NT2/D1 (cell line): Measurements from ENCODE around the gene CTSF.
A peak's percentile ranks its signal among the peaks of the same experiment; 100 is the strongest.

Source experiments
- DNase-seq: peaks from one replicate; pipeline ENCODE4 v3.0.0-alpha.2; 2011; ENCODE audit warnings: low read depth, low spot score
- H3K27me3 ChIP-seq: 2 replicates; pipeline ENCODE4 v1.6.0; 2011; ENCODE audit warnings: mild to moderate bottlenecking; ENCODE audit not compliant: insufficient read length, insufficient read depth
- H3K36me3 ChIP-seq: 2 replicates; pipeline ENCODE4 v1.6.1; 2011; ENCODE audit warnings: mild to moderate bottlenecking, low read length, mixed read lengths; ENCODE audit not compliant: insufficient read depth, insufficient read length
- H3K4me1 ChIP-seq: 2 replicates; pipeline ENCODE4 v1.5.1; 2011; ENCODE audit not compliant: insufficient read depth, insufficient read length
- H3K4me3 ChIP-seq: 2 replicates; pipeline ENCODE4 v1.5.1; 2011; ENCODE audit warnings: low read depth; ENCODE audit not compliant: insufficient read length
- H3K9ac ChIP-seq: 2 replicates; pipeline ENCODE4 v1.6.0; 2011; ENCODE audit warnings: low read depth; ENCODE audit not compliant: insufficient read length
- H3K9me3 ChIP-seq: 2 replicates; pipeline ENCODE4 v1.5.1; 2011; ENCODE audit warnings: mild to moderate bottlenecking, low read length; ENCODE audit not compliant: insufficient read depth
- SUZ12 ChIP-seq: IDR thresholded peaks from 2 replicates; pipeline ENCODE4 v1.6.1; 2011; ENCODE audit not compliant: insufficient read length, insufficient read depth; ENCODE audit errors: extremely low read depth
- YY1 ChIP-seq: IDR thresholded peaks from 2 replicates; pipeline ENCODE4 v1.6.1; 2011; ENCODE audit not compliant: insufficient read length, insufficient read depth
- ZNF274 ChIP-seq: IDR thresholded peaks from 2 replicates; pipeline ENCODE4 v1.6.1; 2011; ENCODE audit warnings: mild to moderate bottlenecking, low read depth, low read length

CTSF gene

DNA sequence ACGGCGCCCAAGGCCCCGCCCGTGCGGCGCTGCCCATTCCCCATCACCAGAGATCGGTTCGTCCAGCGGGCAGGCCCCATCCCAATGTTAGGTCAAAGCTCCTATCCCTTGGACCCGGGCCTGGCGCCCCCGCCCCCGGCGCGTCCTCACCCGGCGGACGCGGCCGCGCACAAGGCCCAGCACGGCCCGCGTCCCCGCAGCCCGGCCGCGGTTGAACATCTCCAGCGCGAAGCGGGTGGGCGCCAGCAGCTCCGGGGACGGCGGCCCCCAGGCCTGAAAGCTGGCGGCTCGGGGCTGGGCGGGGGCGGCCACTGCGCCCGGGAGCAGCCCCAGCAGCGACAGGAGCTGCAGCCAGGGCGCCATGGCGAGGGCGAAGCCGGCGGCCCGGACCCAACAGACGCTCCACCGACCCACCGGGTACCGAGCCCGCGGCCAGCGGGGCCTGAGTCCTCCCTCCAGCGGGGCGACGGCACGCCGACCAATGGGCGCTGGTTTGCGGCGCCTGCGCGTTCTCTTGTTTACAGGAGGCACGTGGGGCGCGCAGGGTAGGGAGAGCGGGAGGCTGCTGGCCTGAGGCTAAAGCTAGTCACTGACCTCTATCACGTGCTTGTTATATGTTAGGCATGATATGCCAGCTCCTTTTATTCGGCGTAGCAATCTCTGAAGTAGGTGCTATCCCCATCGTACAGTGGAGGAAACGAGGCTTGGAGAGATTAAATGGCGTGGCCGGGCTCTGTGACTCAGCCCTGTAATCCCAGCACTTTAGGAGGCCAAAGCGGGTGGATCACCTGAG is at the start of gene CTSF:
Gene CTSF (minus strand): TSS at position 483 of the 793 bp plus-strand sequence. CDS start 120 bp downstream, at position 363.
- H3K27me3 ChIP-seq, result no peaks in the 10 kb centered on the region
- no peak for TF ChIP-seq ZNF274
- no peak for TF ChIP-seq SUZ12
- no peak for TF ChIP-seq YY1
- peak within 1 kb of the TSS; percentile 7 for H3K9ac ChIP-seq
- DNase-seq, result no peak
- no peaks in the 10 kb centered on the region for H3K36me3 ChIP-seq
- H3K9me3 ChIP-seq, result no peaks in the 10 kb centered on the region
- no peak within 1 kb of the TSS for H3K4me3 ChIP-seq
- H3K4me1 ChIP-seq, result no peaks in the 10 kb centered on the region

- Histone ChIP-seq H3K36me3 (peaks cover 49% of the 10 kb centered on the region), H3K27me3 (no peaks in the 10 kb centered on the region), H3K4me3 (peak overlapping the region; percentile 98), H3K4me1 (peaks cover 3% of the 10 kb centered on the region), H3K9ac (peak overlapping the region; percentile 100), H3K9me3 (no peaks in the 10 kb centered on the region)
- TF ChIP-seq SUZ12, result no peak
- DNase-seq, result no peak
These were observed 48.9 kb upstream of the CTSF start for GRCh38 chr11:66617155-66617834.

DNA sequence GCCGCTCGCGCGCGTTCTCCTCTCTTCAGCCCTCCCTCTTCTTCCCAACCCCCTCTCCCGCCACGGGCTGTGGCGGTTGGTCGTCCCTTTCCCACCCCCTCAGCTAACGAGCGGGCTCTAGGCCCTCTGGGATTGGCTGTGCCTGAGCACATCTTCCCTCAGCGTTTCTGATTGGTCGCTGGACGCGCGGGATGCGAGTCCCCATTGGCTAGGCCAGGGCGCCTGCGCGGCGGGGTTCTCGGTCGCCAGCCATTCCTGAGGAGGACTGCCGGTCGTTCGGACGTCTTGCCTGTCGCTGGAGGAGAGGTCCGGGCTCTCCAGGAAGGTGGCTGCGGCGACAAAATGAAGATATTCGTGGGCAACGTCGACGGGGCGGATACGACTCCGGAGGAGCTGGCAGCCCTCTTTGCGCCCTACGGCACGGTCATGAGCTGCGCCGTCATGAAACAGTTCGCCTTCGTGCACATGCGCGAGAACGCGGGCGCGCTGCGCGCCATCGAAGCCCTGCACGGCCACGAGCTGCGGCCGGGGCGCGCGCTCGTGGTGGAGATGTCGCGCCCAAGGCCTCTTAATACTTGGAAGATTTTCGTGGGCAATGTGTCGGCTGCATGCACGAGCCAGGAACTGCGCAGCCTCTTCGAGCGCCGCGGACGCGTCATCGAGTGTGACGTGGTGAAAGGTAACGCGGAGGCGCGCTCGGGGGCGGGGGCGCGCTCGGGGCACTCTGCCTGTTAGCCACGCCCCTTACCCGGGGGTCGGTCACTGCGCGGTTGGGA is 48.2 kb upstream of the CTSF start, which contains the start of gene RBM14:
Gene RBM14 (plus strand): TSS at position 252 of the 776 bp plus-strand sequence. CDS start 91 bp downstream, at position 343.
- Histone ChIP-seq H3K4me3 (peak within 1 kb of the TSS; percentile 98), H3K9me3 (no peaks in the 10 kb centered on the region), H3K4me1 (peaks cover 3% of the 10 kb centered on the region), H3K27me3 (no peaks in the 10 kb centered on the region), H3K36me3 (peaks cover 43% of the 10 kb centered on the region), H3K9ac (peak within 1 kb of the TSS; percentile 100)
- DNase-seq, result peak; percentile 100
- TF ChIP-seq YY1, result peak; percentile 27
- TF ChIP-seq ZNF274, result no peak

- Histone ChIP-seq H3K4me3 (no peak overlapping the region), H3K27me3 (no peaks in the 10 kb centered on the region), H3K9me3 (peaks cover 5% of the 10 kb centered on the region; the same call in 1 of the 2 replicates), H3K4me1 (no peaks in the 10 kb centered on the region), H3K9ac (no peak overlapping the region), H3K36me3 (peaks cover 26% of the 10 kb centered on the region)
- TF ChIP-seq SUZ12 (no peak), YY1 (no peak), ZNF274 (no peak)
- DNase-seq, result no peak
These were observed 45.7 kb upstream of the CTSF start for GRCh38 chr11:66614073-66614472.

DNA sequence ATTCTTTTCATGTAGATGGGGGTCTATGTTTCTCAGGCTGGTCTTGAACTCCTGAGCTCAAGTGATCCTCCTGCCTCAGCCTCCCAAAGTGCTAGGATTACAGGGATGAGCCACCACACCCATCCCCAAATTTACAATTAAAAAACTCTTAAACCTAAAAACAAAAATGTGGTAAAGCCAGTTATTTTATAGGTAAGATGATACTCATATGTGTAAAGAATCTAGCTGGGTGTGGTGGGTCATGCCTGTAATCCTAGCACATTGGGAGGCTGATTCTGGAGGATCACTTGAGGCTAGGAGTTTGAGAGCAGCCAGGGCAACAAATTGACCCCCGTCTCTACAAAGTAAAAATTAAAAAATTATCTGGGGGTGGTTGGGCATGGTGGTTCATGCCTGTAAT is 44.1 kb upstream of the CTSF start:
- TF ChIP-seq SUZ12, result no peak
- no peak for TF ChIP-seq YY1
- no peak for TF ChIP-seq ZNF274
- Histone ChIP-seq H3K4me3 (no peak overlapping the region), H3K9me3 (peaks cover 5% of the 10 kb centered on the region; the same call in 1 of the 2 replicates), H3K4me1 (no peaks in the 10 kb centered on the region), H3K9ac (no peak overlapping the region), H3K27me3 (no peaks in the 10 kb centered on the region), H3K36me3 (peaks cover 14% of the 10 kb centered on the region)
- DNase-seq, result no peak

DNA sequence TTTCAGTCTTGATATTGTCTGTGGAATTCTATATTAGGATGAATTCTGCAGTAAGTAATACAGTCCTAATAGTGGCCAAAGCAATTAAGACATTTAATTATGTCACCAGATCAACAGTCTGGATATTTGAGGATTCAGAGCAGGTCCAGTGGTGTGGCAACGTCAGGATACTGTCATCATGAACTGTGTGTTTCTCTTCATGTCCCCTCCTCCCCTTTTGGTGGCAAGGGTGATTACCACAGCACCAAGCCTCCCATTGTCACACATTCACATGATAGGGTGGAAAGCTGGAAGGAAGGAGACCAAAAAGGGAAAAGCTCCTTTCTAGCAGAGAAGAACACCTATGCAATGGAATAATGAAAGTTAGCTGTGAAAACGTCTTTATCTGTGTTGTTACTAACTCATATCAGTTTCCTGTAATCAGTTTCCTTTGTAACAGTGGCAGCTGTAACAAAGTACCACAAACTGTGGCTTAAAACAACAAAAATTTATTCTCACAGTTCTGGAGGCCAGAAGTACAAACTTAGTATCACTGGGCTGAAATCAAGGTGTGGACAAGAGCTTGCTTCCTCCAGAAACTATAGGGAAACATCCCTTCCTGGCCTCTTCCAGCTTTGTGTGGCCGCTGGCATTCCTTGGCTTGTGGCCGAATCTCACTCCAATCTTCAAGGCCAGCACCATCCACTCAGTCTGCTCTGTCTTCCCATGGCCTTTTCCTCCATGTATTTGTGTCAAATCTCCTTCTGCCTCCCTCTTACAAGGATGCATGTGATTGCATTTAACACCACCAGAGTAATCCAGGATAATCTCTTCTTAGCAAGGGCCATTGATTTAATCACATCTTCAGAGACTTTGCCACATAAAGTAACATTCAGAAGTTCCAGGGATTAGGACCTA is 41.6 kb upstream of the CTSF start:
- no peak overlapping the region for H3K9ac ChIP-seq
- DNase-seq, result no peak
- no peaks in the 10 kb centered on the region for H3K4me1 ChIP-seq
- peaks cover 30% of the 10 kb centered on the region for H3K36me3 ChIP-seq
- H3K9me3 ChIP-seq, result peaks cover 5% of the 10 kb centered on the region; the same call in 1 of the 2 replicates
- H3K27me3 ChIP-seq, result no peaks in the 10 kb centered on the region
- no peak for TF ChIP-seq YY1
- no peak for TF ChIP-seq SUZ12
- no peak for TF ChIP-seq ZNF274
- H3K4me3 ChIP-seq, result no peak overlapping the region
